ENCODE data around the gene IFITM5. TPM values are rescaled to one million over a fixed set of nuclear protein-coding genes. Genes with fewer than 3 reads are reported as not detected.

IFITM5 gene
- total and polyA plus RNA-seq, 2 of the 8 experiments (the other 6 are each of a cell fraction or from before 2014, with no cell fraction given), result not detected

GRCh38 chr11:339963-340362 lies 40.6 kb upstream of the IFITM5 start:
- Histone ChIP-seq H3K18ac (ENCODE audit: extremely low read depth, low read length) (no peak overlapping the region), H2BK20ac (ENCODE audit: low read length) (no peak overlapping the region), H2BK15ac (ENCODE audit: low read length) (no peak overlapping the region), H4K5ac (ENCODE audit: insufficient read length, low read depth, low read length) (peak overlapping the region; percentile 58), H4K8ac (ENCODE audit: extremely low read depth, insufficient read depth, low read length) (no peak overlapping the region), H3K9me3 (ENCODE audit: insufficient read depth in 2 of 2, low read depth in 1 of 2, low read length in 1 of 2) (no peaks in the 10 kb centered on the region), H3K4me1 (replicated peaks in 1 of 4; ENCODE audit: control insufficient read depth in 3 of 4, insufficient read depth in 4 of 4, low read length in 3 of 4) (peaks cover 4 to 26% (median 19%) of the 10 kb centered on the region in 4 experiments), H3K79me2 (ENCODE audit: control insufficient read depth in 1 of 2, insufficient read depth in 2 of 2, low read length in 2 of 2) (no peaks in the 10 kb centered on the region), H3K79me1 (ENCODE audit: low read depth, low read length) (no peaks in the 10 kb centered on the region), H2AFZ (ENCODE audit: low read length) (no peak overlapping the region), H3K23ac (ENCODE audit: insufficient read length) (no peak overlapping the region), H3K23me2 (ENCODE audit: low read depth, low read length) (no peaks in the 10 kb centered on the region), H3K4ac (replicated peaks; ENCODE audit: insufficient read length, low read depth, low read length) (no peak overlapping the region), H3K27me3 (replicated peaks in 1 of 4; ENCODE audit: control insufficient read depth in 3 of 4, extremely low read depth in 1 of 4, insufficient read depth in 3 of 4, low read length in 3 of 4) (no peaks in the 10 kb centered on the region), H3K4me3 (ENCODE audit: extremely low read depth in 1 of 4, insufficient read depth in 2 of 4, low read depth in 3 of 4, low read length in 4 of 4) (no peak overlapping the region; a peak in 1 of 8 replicates), H3K4me2 (ENCODE audit: insufficient read depth in 1 of 2, low read depth in 2 of 2, low read length in 2 of 2) (no peak overlapping the region), H3K56ac (replicated peaks; ENCODE audit: insufficient read length, low read depth, low read length) (no peak overlapping the region), H2BK12ac (ENCODE audit: low read depth, low read length) (no peak overlapping the region), H3K36me3 (ENCODE audit: control insufficient read depth in 2 of 4, insufficient read depth in 4 of 4, low read length in 3 of 4) (no peaks in the 10 kb centered on the region), H2BK5ac (ENCODE audit: low read depth, low read length) (no peak overlapping the region; the same call in 1 of the 2 replicates), H4K91ac (replicated peaks; ENCODE audit: insufficient read length, low read length) (peak overlapping the region; percentile 93), H2AK5ac (ENCODE audit: low read depth, low read length) (no peak overlapping the region), H3K14ac (ENCODE audit: insufficient read length) (no peak overlapping the region), H2BK120ac (replicated peaks; ENCODE audit: low read depth, low read length) (peak overlapping the region; percentile 99), H3K9ac (replicated peaks in 1 of 4; ENCODE audit: extremely low read depth in 1 of 4, low read depth in 3 of 4, low read length in 3 of 4) (no peak overlapping the region), H4K20me1 (replicated peaks in 1 of 2; ENCODE audit: control insufficient read depth in 1 of 2, insufficient read depth in 2 of 2, low read length in 2 of 2) (no peaks in the 10 kb centered on the region), H3K27ac (ENCODE audit: low read depth, low read length) (no peak overlapping the region)
- ChIA-PET POLR2A (ENCODE audit: partially characterized antibody) (interaction anchor here (0.6 to 2.8 kb wide), 17 partner anchors 9 to 133 kb away, joined by 3 to 24 read pairs (median 4); partner anchors contain the start of genes BET1L and RIC8A), CTCF (ENCODE audit: partially characterized antibody) (interaction anchor here (0.6 to 5.6 kb wide), 9 partner anchors 11 to 90 kb away, joined by 3 to 22 read pairs (median 5); no protein-coding TSS in a partner anchor)
- DNase-seq (ENCODE audit: low read depth in 1 of 2, low spot score in 2 of 2) (no peak), FAIRE-seq (no peak)
- 83% methylated on average over 2 of the region's 2 CpGs; no CpG with 5 or more reads in 1 of the 2 experiments for WGBS, 2 experiments (ENCODE audit: extremely low coverage in 1 of 2, insufficient coverage in 1 of 2, insufficient read length in 1 of 2, insufficient replicate concordance in 2 of 2, low coverage in 1 of 2, low lambda C conversion rate in 2 of 2, missing lambda C conversion rate in 1 of 2)
- TF ChIP-seq NANOG (IDR thresholded peaks at IDR 0.05; ENCODE audit: insufficient read depth, low read depth, low read length, poor library complexity, severe bottlenecking) (no peak), RFX5 (IDR thresholded peaks at IDR 0.05; ENCODE audit: borderline replicate concordance, low read depth, low read length) (no peak), JUND (IDR thresholded peaks at IDR 0.05; ENCODE audit: low read length) (no peak), RNF2 (IDR thresholded peaks at IDR 0.05; ENCODE audit: borderline replicate concordance, low read depth, low read length, missing control alignments, poor library complexity, severe bottlenecking) (no peak), SUZ12 (IDR thresholded peaks at IDR 0.05; ENCODE audit: low read length) (no peak), SRF (IDR thresholded peaks at IDR 0.05; ENCODE audit: low read depth, low read length) (no peak), PHF8 (conservative IDR thresholded peaks at IDR 0.05; ENCODE audit: low read depth, low read length) (no peak), MAFK (IDR thresholded peaks at IDR 0.05; ENCODE audit: low read depth, low read length) (no peak), HDAC2 (IDR thresholded peaks at IDR 0.05; ENCODE audit: borderline replicate concordance in 1 of 2, low read depth in 2 of 2, low read length in 2 of 2) (no peak), TAF7 (optimal IDR thresholded peaks at IDR 0.05; ENCODE audit: borderline replicate concordance, low read depth, low read length) (no peak), NRF1 (IDR thresholded peaks at IDR 0.05; ENCODE audit: low read depth, low read length) (no peak)
